Astrocyte of the spinal cord (primary cell): ENCODE results near the gene ATP2B1.

Experiments used
- DNase-seq: peaks from one replicate; pipeline ENCODE4 v3.0.0; 2011; ENCODE audit warnings: low read depth, low spot score
- H3K4me3 ChIP-seq: 2 replicates; pipeline ENCODE4 v1.5.1; 2011; ENCODE audit warnings: low read depth, mild to moderate bottlenecking, low read length, moderate library complexity
- in situ Hi-C: cut with HindIII; loops from 2 replicates; pipeline ENCODE4 v1.10.0; 2017; ENCODE audit warnings: low sequenced_read_pairs
- TF ChIP-seq, protein P1 (sequence below): IDR thresholded peaks from 2 replicates; pipeline ENCODE4 v1.5.1; 2012; ENCODE audit warnings: low read depth, mild to moderate bottlenecking, low read length, inconsistent platforms

ATP2B1 gene

DNA sequence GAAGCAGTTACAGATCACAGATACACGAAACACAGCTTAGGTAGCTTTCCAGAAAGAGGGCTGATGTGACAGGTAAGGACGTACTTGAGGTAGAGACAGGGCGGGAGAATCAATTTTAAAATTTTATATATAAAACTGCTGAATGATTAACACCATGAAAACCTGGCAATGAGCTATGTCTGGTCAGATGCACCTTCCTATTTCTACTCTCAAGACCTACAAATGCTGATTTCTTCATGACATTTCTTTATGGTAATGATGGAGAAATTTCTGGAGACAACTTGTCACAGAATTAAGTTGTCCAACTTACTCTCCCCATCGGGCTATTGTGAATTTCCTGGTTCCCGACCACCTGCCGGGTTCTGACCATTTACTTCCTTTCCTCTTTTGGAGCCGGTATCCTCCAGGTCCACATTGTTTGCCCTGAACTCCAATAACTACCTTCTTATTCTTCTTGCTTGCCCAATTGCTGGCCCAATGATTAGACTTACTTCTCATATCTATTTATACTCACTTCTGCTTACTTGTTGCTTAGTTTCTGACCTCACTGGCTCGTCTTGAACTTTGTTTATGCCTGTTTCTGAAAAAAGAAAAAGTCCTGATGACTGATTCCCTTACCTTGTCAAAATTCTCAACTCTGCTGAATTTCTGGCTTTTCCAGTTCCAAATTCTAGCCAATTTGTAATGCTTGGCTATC, 12.8 kb upstream of the ATP2B1 start:
- in situ Hi-C loops = no loop called here
- no peak overlapping the region for H3K4me3 ChIP-seq
- TF ChIP-seq, protein P1, sequence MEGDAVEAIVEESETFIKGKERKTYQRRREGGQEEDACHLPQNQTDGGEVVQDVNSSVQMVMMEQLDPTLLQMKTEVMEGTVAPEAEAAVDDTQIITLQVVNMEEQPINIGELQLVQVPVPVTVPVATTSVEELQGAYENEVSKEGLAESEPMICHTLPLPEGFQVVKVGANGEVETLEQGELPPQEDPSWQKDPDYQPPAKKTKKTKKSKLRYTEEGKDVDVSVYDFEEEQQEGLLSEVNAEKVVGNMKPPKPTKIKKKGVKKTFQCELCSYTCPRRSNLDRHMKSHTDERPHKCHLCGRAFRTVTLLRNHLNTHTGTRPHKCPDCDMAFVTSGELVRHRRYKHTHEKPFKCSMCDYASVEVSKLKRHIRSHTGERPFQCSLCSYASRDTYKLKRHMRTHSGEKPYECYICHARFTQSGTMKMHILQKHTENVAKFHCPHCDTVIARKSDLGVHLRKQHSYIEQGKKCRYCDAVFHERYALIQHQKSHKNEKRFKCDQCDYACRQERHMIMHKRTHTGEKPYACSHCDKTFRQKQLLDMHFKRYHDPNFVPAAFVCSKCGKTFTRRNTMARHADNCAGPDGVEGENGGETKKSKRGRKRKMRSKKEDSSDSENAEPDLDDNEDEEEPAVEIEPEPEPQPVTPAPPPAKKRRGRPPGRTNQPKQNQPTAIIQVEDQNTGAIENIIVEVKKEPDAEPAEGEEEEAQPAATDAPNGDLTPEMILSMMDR = no peak
- no peak for DNase-seq

DNA sequence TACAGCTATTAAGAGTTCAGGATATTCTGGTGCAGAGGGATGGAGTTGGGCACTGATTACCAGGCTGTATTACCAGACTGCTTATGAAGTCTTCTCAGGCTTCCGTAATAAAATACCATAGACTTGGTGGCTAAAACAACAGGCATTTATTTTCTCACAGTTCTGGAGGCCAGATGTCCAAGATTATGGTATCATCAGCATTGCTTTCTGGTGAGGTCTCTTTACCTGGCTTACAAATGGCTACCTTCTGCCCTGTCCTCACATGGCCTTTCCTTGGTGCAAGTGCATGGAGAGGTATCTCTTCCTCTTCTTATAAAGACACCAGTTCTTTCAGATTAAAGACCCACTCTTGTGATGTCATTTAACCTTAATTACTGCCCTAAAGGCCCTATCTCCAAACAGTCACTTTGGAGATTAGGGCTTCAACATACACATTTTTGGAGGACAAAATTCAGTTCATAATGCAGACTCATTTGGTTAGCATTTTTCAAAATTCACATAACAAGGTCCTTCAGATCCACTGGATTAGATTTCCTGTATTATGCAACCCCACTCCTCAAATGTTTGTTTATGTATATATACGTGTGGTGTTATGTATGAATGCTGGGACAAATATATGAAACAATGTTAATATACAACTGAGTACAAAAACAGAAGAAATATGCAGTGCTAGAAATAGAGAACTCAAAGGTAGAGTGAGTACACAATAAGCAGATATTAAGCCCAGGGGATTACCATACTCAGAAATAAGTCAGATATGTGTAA, 9.3 kb upstream of the ATP2B1 start:
- TF ChIP-seq, protein P1 = no peak
- no peak for DNase-seq
- no peak overlapping the region for H3K4me3 ChIP-seq
- in situ Hi-C loops = no loop called here

DNA sequence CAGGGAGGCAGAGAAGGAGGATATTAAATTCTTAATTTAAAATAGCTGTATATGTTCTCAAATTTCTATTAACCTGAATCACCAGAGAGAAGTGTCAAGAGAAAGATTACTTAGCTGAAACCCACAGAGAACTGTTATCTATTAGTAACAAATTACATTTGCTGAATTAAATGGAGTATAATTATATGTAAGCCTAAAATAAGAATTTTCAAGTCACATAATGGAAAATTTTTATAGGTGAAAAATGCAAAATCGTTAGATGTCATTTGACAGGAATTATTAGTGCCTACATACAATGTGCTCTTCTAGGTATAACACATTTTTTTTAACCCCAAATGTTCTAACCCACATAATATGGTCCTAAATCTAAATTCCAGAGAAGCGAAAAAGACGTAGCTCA, 4.1 kb upstream of the ATP2B1 start:
- TF ChIP-seq, protein P1 = no peak
- no peak overlapping the region for H3K4me3 ChIP-seq
- no peak for DNase-seq
- in situ Hi-C loops = no loop called here

DNA sequence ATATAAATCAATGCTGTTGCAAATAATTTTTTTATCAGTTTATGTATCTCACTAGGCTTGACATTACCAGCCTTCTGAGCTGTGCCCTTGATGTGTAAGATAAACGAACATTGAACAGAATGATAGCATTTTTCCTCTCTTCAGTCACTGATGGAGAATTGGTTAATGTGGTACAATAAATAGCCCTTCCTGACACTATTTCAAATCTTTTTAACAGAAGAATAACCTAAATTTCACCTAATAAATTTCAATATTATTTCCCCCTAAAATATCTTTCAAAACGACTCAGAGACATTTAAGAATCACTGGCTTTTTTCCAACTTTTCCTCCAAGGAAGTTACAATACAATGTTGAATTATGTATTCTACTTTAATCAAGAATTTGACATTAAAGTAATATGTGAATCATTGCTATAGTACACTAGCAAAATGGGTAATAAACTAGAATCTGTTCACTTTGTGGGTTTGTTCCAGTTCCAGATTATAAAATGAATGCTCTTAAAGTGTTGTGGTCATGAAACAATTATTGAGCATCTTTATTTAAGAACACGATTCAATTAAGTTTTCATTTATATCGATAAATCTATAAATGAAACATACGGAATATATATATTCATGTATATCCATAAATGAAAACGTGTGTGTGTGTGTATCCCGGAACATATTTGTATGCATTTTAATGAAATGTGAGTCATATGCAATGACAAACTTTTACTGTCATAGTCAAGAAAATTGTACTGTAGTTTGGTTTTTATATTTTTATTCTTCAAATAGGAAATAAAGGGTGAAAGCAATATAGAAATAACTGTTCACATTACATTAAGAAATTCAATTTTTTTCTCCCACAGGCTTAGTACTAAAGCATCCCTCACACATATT, 2.5 kb upstream of the ATP2B1 start:
- TF ChIP-seq, protein P1 = no peak
- in situ Hi-C loops = no loop called here
- no peak overlapping the region for H3K4me3 ChIP-seq
- peak; percentile 17 for DNase-seq

DNA sequence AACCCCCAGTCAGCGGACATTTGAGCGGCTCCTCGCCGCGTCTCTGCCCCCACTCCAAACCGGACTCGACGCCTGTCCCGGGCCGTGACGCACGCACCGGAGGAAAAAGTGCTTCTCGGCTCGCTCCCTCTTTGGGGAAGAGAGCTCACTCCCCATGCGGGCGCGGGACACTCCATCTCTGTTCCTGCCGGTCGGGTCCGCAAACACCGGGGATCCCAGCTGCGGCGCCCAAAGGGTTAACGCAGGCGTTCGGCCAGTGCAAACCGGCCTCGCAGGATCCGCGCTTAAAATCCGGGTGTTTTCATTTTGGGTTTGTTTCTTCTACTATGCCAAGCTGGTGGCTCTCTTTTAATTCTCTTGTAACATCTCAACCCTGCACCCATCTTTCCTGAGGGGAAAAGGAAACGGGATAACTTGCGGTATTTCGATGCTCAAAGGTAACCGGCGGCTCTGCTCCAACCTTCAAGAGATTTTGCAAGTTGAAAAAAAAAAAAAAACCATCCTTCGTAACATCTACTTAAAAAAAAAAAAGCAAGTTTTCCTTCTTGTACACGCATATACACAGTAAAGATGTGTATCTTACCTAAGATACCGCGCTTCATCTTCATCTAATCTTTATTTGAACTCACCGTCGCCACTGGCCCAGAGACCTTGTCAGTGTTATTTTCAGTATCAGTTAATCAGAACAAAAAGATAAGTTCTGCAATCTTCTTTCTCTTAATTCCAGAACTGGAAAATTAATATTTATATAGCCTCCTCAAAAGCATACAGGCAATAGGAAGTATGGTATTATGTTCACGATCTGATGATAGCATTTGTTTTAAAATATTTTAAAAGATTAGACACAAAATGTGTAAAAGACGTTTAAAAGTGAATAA, 1.6 kb upstream of the ATP2B1 start:
- TF ChIP-seq, protein P1 = no peak
- in situ Hi-C loops = no loop called here
- DNase-seq = no peak
- H3K4me3 ChIP-seq = peak overlapping the region; percentile 78
